ENCODE data around the gene SEPHS2.

GRCh38 chr16:30458561-30459394 is 13.1 kb upstream of the SEPHS2 start:
- TF ChIP-seq CTCF (IDR thresholded peaks at IDR 0.05) (no peak), EP300 (IDR thresholded peaks at IDR 0.05) (no peak), POLR2AphosphoS5 (IDR thresholded peaks at IDR 0.05) (no peak), POLR2A (IDR thresholded peaks at IDR 0.05; ENCODE audit: low read depth) (no peak)
